Liver (tissue), 9 donors: Measurements from ENCODE around the gene SLC49A3. TPM values are rescaled to one million over a fixed set of nuclear protein-coding genes. Genes with fewer than 3 reads are reported as not detected.
A peak's percentile ranks its signal among the peaks of the same experiment; 100 is the strongest.

Experiments
- DNase-seq: peaks from one replicate; pipeline ENCODE4 v3.0.0-alpha.2; 2017; ENCODE audit warnings: low spot score
- H3K27ac ChIP-seq, 2 donors: one replicate each; pipeline ENCODE4 v1.7.0; 2013; ENCODE audit warnings: inconsistent platforms in 2 of 2, low read length in 2 of 2, control low read depth in 1 of 2, low read depth in 1 of 2, mild to moderate bottlenecking in 1 of 2
- H3K27me3 ChIP-seq, 4 donors: one replicate each; pipeline versions ENCODE4 v1.6.1 to v1.7.0; 2013; ENCODE audit warnings: low read length in 3 of 4, inconsistent platforms in 1 of 4, mild to moderate bottlenecking in 1 of 4, moderate library complexity in 1 of 4; ENCODE audit not compliant: control insufficient read depth in 4 of 4, insufficient read depth in 4 of 4
- H3K36me3 ChIP-seq, 4 donors: one replicate each; pipeline versions ENCODE4 v1.6.1 to v1.7.0; 2013; ENCODE audit warnings: low read length in 3 of 4, mild to moderate bottlenecking in 3 of 4, low read depth in 1 of 4, moderate library complexity in 1 of 4; ENCODE audit not compliant: control insufficient read depth in 4 of 4, insufficient read depth in 3 of 4
- H3K4me1 ChIP-seq, 4 donors: one replicate each; pipeline versions ENCODE4 v1.6.1 to v1.7.0; 2013; ENCODE audit warnings: low read length in 3 of 4, mild to moderate bottlenecking in 3 of 4, moderate library complexity in 1 of 4; ENCODE audit not compliant: control insufficient read depth in 4 of 4, insufficient read depth in 4 of 4
- H3K4me3 ChIP-seq, 3 donors: one replicate each; pipeline versions ENCODE4 v1.6.1 to v1.7.0; 2013; ENCODE audit warnings: low read length in 3 of 3, control low read depth in 1 of 3, low read depth in 1 of 3, mild to moderate bottlenecking in 1 of 3
- H3K9ac ChIP-seq, 2 donors: one replicate each; pipeline ENCODE4 v1.7.0; 2013; ENCODE audit warnings: low read length in 2 of 2, mild to moderate bottlenecking in 2 of 2, moderate library complexity in 2 of 2, control low read depth in 1 of 2, low read depth in 1 of 2
- H3K9me3 ChIP-seq, 4 donors: one replicate each; pipeline versions ENCODE4 v1.6.1 to v1.7.0; 2013; ENCODE audit warnings: low read length in 3 of 4; ENCODE audit not compliant: control insufficient read depth in 4 of 4
- FOXA1 ChIP-seq: IDR thresholded peaks from 2 replicates; pipeline ENCODE4 v1.6.1; 2016; ENCODE audit warnings: antibody characterized with exemption
- GABPA ChIP-seq, 2 donors: IDR thresholded peaks in 1 of 2; conservative IDR thresholded peaks in 1 of 2; 2 replicates each; pipeline ENCODE4 v1.6.1; 2016; ENCODE audit warnings: antibody characterized with exemption in 2 of 2, mild to moderate bottlenecking in 1 of 2, moderate library complexity in 1 of 2
- HNF4A ChIP-seq, 2 donors: conservative IDR thresholded peaks; 2 replicates each; pipeline ENCODE4 v1.6.1; 2016; ENCODE audit warnings: antibody characterized with exemption in 2 of 2, mild to moderate bottlenecking in 2 of 2
- JUND ChIP-seq, 2 donors: IDR thresholded peaks; 2 replicates each; pipeline ENCODE4 v1.6.1; 2016; ENCODE audit warnings: antibody characterized with exemption in 2 of 2
- NR2F2 ChIP-seq: IDR thresholded peaks from 2 replicates; pipeline ENCODE4 v1.6.1; 2016; ENCODE audit warnings: antibody characterized with exemption
- RAD21 ChIP-seq, 2 donors: IDR thresholded peaks; 2 replicates each; pipeline ENCODE4 v1.6.1; 2016; ENCODE audit warnings: antibody characterized with exemption in 2 of 2, mild to moderate bottlenecking in 2 of 2
- RXRA ChIP-seq, 2 donors: IDR thresholded peaks; 2 replicates each; pipeline ENCODE4 v1.6.1; 2017 to 2018; ENCODE audit warnings: antibody characterized with exemption in 2 of 2, mild to moderate bottlenecking in 1 of 2
- SP1 ChIP-seq: IDR thresholded peaks from 2 replicates; pipeline ENCODE4 v1.6.1; 2018; ENCODE audit warnings: antibody characterized with exemption, mild to moderate bottlenecking
- YY1 ChIP-seq: IDR thresholded peaks from 2 replicates; pipeline ENCODE4 v1.6.1; 2016; ENCODE audit warnings: antibody characterized with exemption, mild to moderate bottlenecking
- WGBS: extraction: QIAGEN DNeasy Blood & Tissue Kit; methylation state at CpG from one replicate; pipeline ENCODE4 v1.1.7; 2013; 5-methylcytosine and 5-hydroxymethylcytosine counted together
- polyA plus RNA-seq, 2 donors: library from polyadenylated mRNA; stranded (reverse) in 1 of 2; unstranded in 1 of 2; fragments of 200-250 nt in 1 of 2; fragments of >200 nt in 1 of 2; fragmentation: Nextera tagmentation in 1 of 2; extraction: Ambion mirVana in 1 of 2; gene quantifications; one replicate each; pipeline versions ENCODE4 v1.2.1 to v1.2.3, GENCODE V29; 2013 to 2015
- total RNA-seq, 2 donors: library from RNA; depleted of rRNA; stranded (reverse); fragments of >200 nt; gene quantifications; one replicate each; pipeline ENCODE4 v1.2.3, GENCODE V29; 2014
- TF ChIP-seq, protein P1 (sequence below): IDR thresholded peaks from 2 replicates; pipeline ENCODE4 v1.6.1; 2016; ENCODE audit warnings: antibody characterized with exemption
- TF ChIP-seq, protein P2 (sequence below): fragments of 150-350 bp; IDR thresholded peaks from 2 replicates; pipeline ENCODE4 v1.5.1; 2017; ENCODE audit warnings: improper control_type of control experiment, low read depth, low read length; ENCODE audit not compliant: missing input control
- TF ChIP-seq, protein P3 (sequence below): IDR thresholded peaks from 2 replicates; pipeline ENCODE4 v1.6.1; 2016; ENCODE audit warnings: antibody characterized with exemption
- TF ChIP-seq, protein P4 (sequence below): IDR thresholded peaks from 2 replicates; pipeline ENCODE4 v1.6.1; 2016; ENCODE audit warnings: antibody characterized with exemption, mild to moderate bottlenecking
- TF ChIP-seq, protein P5 (sequence below): IDR thresholded peaks from 2 replicates; pipeline ENCODE4 v1.6.1; 2016; ENCODE audit warnings: antibody characterized with exemption
- donor health status: healthy.
- donor health status: healthy.
- donor health status: healthy.
- donor health status: healthy.
- donor health status: healthy.

The SLC49A3 gene
- total and polyA plus RNA-seq, 4 donors = 0.40 to 3.6 (median 2.0) TPM

DNA sequence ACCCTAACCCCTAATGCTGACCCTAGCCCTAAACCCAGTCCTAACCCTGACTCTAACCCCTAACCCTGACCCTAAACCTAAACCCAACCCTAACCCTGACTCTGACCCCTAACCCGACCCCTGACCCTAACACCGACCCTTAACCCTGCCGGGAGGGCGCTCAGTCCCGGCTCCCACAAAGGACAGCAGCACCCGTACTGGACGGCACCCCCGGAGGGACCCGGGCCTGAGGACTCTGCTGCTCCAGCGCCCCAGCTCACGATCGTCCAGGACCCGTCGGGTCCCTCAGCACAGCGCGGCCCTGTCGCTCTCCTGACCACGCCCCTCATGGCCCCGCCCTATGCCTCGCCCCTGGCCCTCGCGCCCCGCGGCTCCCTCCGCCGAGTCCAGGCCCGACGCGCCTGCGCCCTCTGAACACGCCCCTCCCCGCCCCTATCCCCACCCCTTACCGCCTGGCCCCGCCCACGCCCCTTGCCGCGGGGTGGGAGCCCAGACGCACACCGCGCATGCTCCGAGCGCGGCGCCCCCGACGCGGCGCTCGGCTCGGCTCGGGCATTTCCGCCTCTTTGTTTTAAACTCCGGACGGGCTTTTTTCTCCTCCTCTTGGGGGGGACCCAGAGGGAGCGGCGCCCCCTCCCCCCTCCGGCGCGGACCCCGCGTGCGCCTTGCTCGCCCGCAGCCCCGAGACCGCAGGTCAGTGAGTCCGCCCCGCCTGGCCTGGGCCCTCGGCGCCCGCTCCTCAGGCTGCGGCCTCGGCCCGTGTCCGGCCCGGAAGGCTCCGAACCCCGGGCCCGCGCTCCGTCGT, 16.5 kb upstream of the SLC49A3 start, which contains the start of gene PCGF3:
TSS of gene PCGF3 (plus strand) at position 555 of the 805 bp plus-strand sequence. CDS start 27,849 bp downstream, outside the sequence.
- DNase-seq = peak; percentile 100
- peak within 1 kb of the TSS; percentile 85 to 93 for H3K27ac ChIP-seq
- TF ChIP-seq, protein P1, sequence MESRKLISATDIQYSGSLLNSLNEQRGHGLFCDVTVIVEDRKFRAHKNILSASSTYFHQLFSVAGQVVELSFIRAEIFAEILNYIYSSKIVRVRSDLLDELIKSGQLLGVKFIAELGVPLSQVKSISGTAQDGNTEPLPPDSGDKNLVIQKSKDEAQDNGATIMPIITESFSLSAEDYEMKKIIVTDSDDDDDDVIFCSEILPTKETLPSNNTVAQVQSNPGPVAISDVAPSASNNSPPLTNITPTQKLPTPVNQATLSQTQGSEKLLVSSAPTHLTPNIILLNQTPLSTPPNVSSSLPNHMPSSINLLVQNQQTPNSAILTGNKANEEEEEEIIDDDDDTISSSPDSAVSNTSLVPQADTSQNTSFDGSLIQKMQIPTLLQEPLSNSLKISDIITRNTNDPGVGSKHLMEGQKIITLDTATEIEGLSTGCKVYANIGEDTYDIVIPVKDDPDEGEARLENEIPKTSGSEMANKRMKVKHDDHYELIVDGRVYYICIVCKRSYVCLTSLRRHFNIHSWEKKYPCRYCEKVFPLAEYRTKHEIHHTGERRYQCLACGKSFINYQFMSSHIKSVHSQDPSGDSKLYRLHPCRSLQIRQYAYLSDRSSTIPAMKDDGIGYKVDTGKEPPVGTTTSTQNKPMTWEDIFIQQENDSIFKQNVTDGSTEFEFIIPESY = no peak
- TF ChIP-seq, protein P2, sequence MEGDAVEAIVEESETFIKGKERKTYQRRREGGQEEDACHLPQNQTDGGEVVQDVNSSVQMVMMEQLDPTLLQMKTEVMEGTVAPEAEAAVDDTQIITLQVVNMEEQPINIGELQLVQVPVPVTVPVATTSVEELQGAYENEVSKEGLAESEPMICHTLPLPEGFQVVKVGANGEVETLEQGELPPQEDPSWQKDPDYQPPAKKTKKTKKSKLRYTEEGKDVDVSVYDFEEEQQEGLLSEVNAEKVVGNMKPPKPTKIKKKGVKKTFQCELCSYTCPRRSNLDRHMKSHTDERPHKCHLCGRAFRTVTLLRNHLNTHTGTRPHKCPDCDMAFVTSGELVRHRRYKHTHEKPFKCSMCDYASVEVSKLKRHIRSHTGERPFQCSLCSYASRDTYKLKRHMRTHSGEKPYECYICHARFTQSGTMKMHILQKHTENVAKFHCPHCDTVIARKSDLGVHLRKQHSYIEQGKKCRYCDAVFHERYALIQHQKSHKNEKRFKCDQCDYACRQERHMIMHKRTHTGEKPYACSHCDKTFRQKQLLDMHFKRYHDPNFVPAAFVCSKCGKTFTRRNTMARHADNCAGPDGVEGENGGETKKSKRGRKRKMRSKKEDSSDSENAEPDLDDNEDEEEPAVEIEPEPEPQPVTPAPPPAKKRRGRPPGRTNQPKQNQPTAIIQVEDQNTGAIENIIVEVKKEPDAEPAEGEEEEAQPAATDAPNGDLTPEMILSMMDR = no peak
- TF ChIP-seq SP1 (peak; percentile 52), JUND (IDR thresholded peaks at IDR 0.05) (no peak), GABPA (IDR thresholded peaks at IDR 0.05 in 1 of 2, conservative IDR thresholded peaks at IDR 0.05 in 1 of 2) (no peak), RXRA (IDR thresholded peaks at IDR 0.05) (peak; percentile 54 to 71), NR2F2 (peak; percentile 100), FOXA1 (no peak), HNF4A (conservative IDR thresholded peaks at IDR 0.05) (peak in 1 of 2 donors; percentile 71), RAD21 (IDR thresholded peaks at IDR 0.05) (no peak), YY1 (no peak)
- TF ChIP-seq, protein P3, sequence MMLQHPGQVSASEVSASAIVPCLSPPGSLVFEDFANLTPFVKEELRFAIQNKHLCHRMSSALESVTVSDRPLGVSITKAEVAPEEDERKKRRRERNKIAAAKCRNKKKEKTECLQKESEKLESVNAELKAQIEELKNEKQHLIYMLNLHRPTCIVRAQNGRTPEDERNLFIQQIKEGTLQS = no peak
- TF ChIP-seq, protein P4, sequence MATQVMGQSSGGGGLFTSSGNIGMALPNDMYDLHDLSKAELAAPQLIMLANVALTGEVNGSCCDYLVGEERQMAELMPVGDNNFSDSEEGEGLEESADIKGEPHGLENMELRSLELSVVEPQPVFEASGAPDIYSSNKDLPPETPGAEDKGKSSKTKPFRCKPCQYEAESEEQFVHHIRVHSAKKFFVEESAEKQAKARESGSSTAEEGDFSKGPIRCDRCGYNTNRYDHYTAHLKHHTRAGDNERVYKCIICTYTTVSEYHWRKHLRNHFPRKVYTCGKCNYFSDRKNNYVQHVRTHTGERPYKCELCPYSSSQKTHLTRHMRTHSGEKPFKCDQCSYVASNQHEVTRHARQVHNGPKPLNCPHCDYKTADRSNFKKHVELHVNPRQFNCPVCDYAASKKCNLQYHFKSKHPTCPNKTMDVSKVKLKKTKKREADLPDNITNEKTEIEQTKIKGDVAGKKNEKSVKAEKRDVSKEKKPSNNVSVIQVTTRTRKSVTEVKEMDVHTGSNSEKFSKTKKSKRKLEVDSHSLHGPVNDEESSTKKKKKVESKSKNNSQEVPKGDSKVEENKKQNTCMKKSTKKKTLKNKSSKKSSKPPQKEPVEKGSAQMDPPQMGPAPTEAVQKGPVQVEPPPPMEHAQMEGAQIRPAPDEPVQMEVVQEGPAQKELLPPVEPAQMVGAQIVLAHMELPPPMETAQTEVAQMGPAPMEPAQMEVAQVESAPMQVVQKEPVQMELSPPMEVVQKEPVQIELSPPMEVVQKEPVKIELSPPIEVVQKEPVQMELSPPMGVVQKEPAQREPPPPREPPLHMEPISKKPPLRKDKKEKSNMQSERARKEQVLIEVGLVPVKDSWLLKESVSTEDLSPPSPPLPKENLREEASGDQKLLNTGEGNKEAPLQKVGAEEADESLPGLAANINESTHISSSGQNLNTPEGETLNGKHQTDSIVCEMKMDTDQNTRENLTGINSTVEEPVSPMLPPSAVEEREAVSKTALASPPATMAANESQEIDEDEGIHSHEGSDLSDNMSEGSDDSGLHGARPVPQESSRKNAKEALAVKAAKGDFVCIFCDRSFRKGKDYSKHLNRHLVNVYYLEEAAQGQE = no peak
- TF ChIP-seq, protein P5, sequence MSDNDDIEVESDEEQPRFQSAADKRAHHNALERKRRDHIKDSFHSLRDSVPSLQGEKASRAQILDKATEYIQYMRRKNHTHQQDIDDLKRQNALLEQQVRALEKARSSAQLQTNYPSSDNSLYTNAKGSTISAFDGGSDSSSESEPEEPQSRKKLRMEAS = no peak
- H3K9me3 ChIP-seq = no peaks in the 10 kb centered on the region
- H3K9ac ChIP-seq = peak within 1 kb of the TSS; percentile 78 to 100
- H3K27me3 ChIP-seq = no peaks in the 10 kb centered on the region
- peak within 1 kb of the TSS; percentile 69 to 95 (median 93) for H3K4me3 ChIP-seq
- no peaks in the 10 kb centered on the region for H3K36me3 ChIP-seq
- peaks cover 6 to 28% (median 18%) of the 10 kb centered on the region in 4 donors for H3K4me1 ChIP-seq
- WGBS = 1% methylated on average over 82 of the region's 82 CpGs
